H1 (cell line): Measurements from ENCODE around the gene MEIS2. TPM values are rescaled to one million over a fixed set of nuclear protein-coding genes. Genes with fewer than 3 reads are reported as not detected.
"Not testable (repeated sequence)": the region's sequence is repeated elsewhere in the genome, so short reads cannot be mapped to it uniquely, and the experiment has no call there.

ENCODE experiments used
- CTCF ChIA-PET: fragments of 300-600 bp; sonication (Branson Sonifier 250); formaldehyde crosslinking; loops from one replicate; lab custom pipeline; 2021; ENCODE audit not compliant: partially characterized antibody; lab: Charles Lee
- POLR2A ChIA-PET: fragments of 300-600 bp; sonication (Branson Sonifier 250); formaldehyde crosslinking; loops from one replicate; lab custom pipeline; 2021; ENCODE audit warnings: inconsistent platforms; ENCODE audit not compliant: partially characterized antibody; lab: Charles Lee
- DNase-seq, 2 experiments: peaks; one replicate each; pipeline versions ENCODE4 v3.0.0 to v3.0.0-alpha.2; 2010 to 2022; ENCODE audit warnings: low spot score in 2 of 2, low read depth in 1 of 2, mixed read lengths in 1 of 2
- FAIRE-seq: peaks from 2 replicates; lab custom pipeline; 2011; peaks lifted over from hg19 to GRCh38; lab: Jason Lieb, UNC
- H2AFZ ChIP-seq: 2 replicates; pipeline ENCODE4 v1.8.1; 2012; ENCODE audit warnings: low read length, inconsistent platforms
- H2AK5ac ChIP-seq: 2 replicates; pipeline ENCODE4 v1.6.1; 2013; ENCODE audit warnings: low read depth, low read length
- H2BK120ac ChIP-seq: replicated peaks from 2 replicates; pipeline ENCODE3; 2013; ENCODE audit warnings: low read depth, low read length, inconsistent platforms
- H2BK12ac ChIP-seq: 2 replicates; pipeline ENCODE4 v1.6.1; 2013; ENCODE audit warnings: low read depth, low read length
- H2BK15ac ChIP-seq: 2 replicates; pipeline ENCODE4 v1.6.1; 2013; ENCODE audit warnings: low read length
- H2BK20ac ChIP-seq: 2 replicates; pipeline ENCODE4 v1.6.1; 2013; ENCODE audit warnings: low read length
- H2BK5ac ChIP-seq: 2 replicates; pipeline ENCODE4 v1.6.1; 2013; ENCODE audit warnings: low read depth, low read length
- H3K14ac ChIP-seq: 2 replicates; pipeline ENCODE4 v1.6.1; 2013; ENCODE audit warnings: inconsistent platforms; ENCODE audit not compliant: insufficient read length
- H3K18ac ChIP-seq: 2 replicates; pipeline ENCODE4 v1.6.1; 2013; ENCODE audit warnings: low read length; ENCODE audit errors: extremely low read depth
- H3K23ac ChIP-seq: 2 replicates; pipeline ENCODE4 v1.6.1; 2013; ENCODE audit warnings: inconsistent platforms; ENCODE audit not compliant: insufficient read length
- H3K23me2 ChIP-seq: 2 replicates; pipeline ENCODE4 v1.6.1; 2013; ENCODE audit warnings: low read depth, low read length
- H3K27ac ChIP-seq: 2 replicates; pipeline ENCODE4 v1.6.1; 2011; ENCODE audit warnings: low read depth, low read length, inconsistent platforms
- H3K27me3 ChIP-seq, 4 experiments: replicated peaks in 1 of 4; 1 replicate in 1 of 4; 2 replicates in 3 of 4; pipeline versions ENCODE4 v1.6.1 to v1.8.1; 2011 to 2013; ENCODE audit warnings: low read length in 3 of 4, mild to moderate bottlenecking in 3 of 4, inconsistent platforms in 2 of 4, mixed read lengths in 2 of 4, moderate library complexity in 1 of 4; ENCODE audit not compliant: control insufficient read depth in 3 of 4, insufficient read depth in 3 of 4; ENCODE audit errors: extremely low read depth in 1 of 4
- H3K36me3 ChIP-seq, 4 experiments: 2 replicates each; pipeline versions ENCODE4 v1.6.1 to v1.8.1; 2011 to 2013; ENCODE audit warnings: mild to moderate bottlenecking in 4 of 4, low read length in 3 of 4, moderate library complexity in 2 of 4, control low read depth in 1 of 4, inconsistent platforms in 1 of 4; ENCODE audit not compliant: insufficient read depth in 4 of 4, control insufficient read depth in 2 of 4
- H3K4ac ChIP-seq: replicated peaks from 2 replicates; pipeline ENCODE3; 2013; ENCODE audit warnings: low read length, low read depth, mixed read lengths, inconsistent platforms; ENCODE audit not compliant: insufficient read length
- H3K4me1 ChIP-seq, 4 experiments: replicated peaks in 1 of 4; 1 replicate in 1 of 4; 2 replicates in 3 of 4; pipeline versions ENCODE4 v1.6.1 to v1.8.1; 2011 to 2013; ENCODE audit warnings: low read length in 3 of 4, inconsistent platforms in 2 of 4, mixed read lengths in 1 of 4; ENCODE audit not compliant: insufficient read depth in 4 of 4, control insufficient read depth in 3 of 4
- H3K4me2 ChIP-seq, 2 experiments: 2 replicates each; pipeline versions ENCODE4 v1.6.1 to v1.8.1; 2011 to 2013; ENCODE audit warnings: low read depth in 2 of 2, low read length in 2 of 2, control low read depth in 1 of 2, inconsistent platforms in 1 of 2, mild to moderate bottlenecking in 1 of 2; ENCODE audit not compliant: insufficient read depth in 1 of 2
- H3K4me3 ChIP-seq, 4 experiments: fragments of 200-600, 300-600 bp in 1 of 4; sonication (generic), shearing (Covaris generic), sonication (Bioruptor Twin) in 1 of 4; 2 replicates each; pipeline versions ENCODE4 v1.5.1 to v1.8.1; 2011 to 2016; ENCODE audit warnings: low read length in 4 of 4, low read depth in 3 of 4, control low read depth in 2 of 4, inconsistent platforms in 2 of 4, mild to moderate bottlenecking in 2 of 4, mixed read lengths in 1 of 4, moderate library complexity in 1 of 4; ENCODE audit not compliant: insufficient read depth in 2 of 4; ENCODE audit errors: extremely low read depth in 1 of 4
- H3K56ac ChIP-seq: replicated peaks from 2 replicates; pipeline ENCODE3; 2013; ENCODE audit warnings: low read depth, mild to moderate bottlenecking, mixed read lengths, low read length, inconsistent platforms; ENCODE audit not compliant: insufficient read length
- H3K79me1 ChIP-seq: 2 replicates; pipeline ENCODE4 v1.6.1; 2013; ENCODE audit warnings: low read depth, low read length, control low read depth
- H3K79me2 ChIP-seq, 2 experiments: 2 replicates each; pipeline versions ENCODE4 v1.6.1 to v1.8.1; 2012 to 2013; ENCODE audit warnings: low read length in 2 of 2, mild to moderate bottlenecking in 2 of 2, inconsistent platforms in 1 of 2; ENCODE audit not compliant: insufficient read depth in 2 of 2, control insufficient read depth in 1 of 2
- H3K9ac ChIP-seq, 4 experiments: replicated peaks in 1 of 4; 1 replicate in 1 of 4; 2 replicates in 3 of 4; pipeline versions ENCODE4 v1.6.1 to v1.8.1; 2011 to 2013; ENCODE audit warnings: low read depth in 3 of 4, low read length in 3 of 4, control low read depth in 2 of 4, mild to moderate bottlenecking in 2 of 4, moderate library complexity in 2 of 4, inconsistent platforms in 1 of 4; ENCODE audit errors: extremely low read depth in 1 of 4
- H3K9me3 ChIP-seq, 2 experiments: 2 replicates each; pipeline versions ENCODE4 v1.6.1 to v1.8.1; 2012 to 2013; ENCODE audit warnings: mild to moderate bottlenecking in 2 of 2, moderate library complexity in 2 of 2, control low read depth in 1 of 2, inconsistent platforms in 1 of 2, low read depth in 1 of 2, low read length in 1 of 2, mixed read lengths in 1 of 2; ENCODE audit not compliant: insufficient read depth in 2 of 2
- H4K20me1 ChIP-seq, 2 experiments: replicated peaks in 1 of 2; 2 replicates each; pipeline versions ENCODE3 to v1.8.1; 2011 to 2013; ENCODE audit warnings: inconsistent platforms in 2 of 2, low read length in 2 of 2, mild to moderate bottlenecking in 1 of 2; ENCODE audit not compliant: insufficient read depth in 2 of 2, control insufficient read depth in 1 of 2
- H4K5ac ChIP-seq: 2 replicates; pipeline ENCODE4 v1.6.1; 2013; ENCODE audit warnings: low read length, low read depth, mixed read lengths, inconsistent platforms; ENCODE audit not compliant: insufficient read length
- H4K8ac ChIP-seq: 2 replicates; pipeline ENCODE4 v1.8.0; 2013; ENCODE audit warnings: mild to moderate bottlenecking, moderate library complexity, low read length, inconsistent platforms; ENCODE audit not compliant: insufficient read depth; ENCODE audit errors: extremely low read depth
- H4K91ac ChIP-seq: replicated peaks from 2 replicates; pipeline ENCODE3; 2013; ENCODE audit warnings: low read length, mixed read lengths, inconsistent platforms; ENCODE audit not compliant: insufficient read length
- BCL11A ChIP-seq, 2 experiments: IDR thresholded peaks; one replicate each; pipeline ENCODE4 v1.6.1; 2011; ENCODE audit warnings: low read depth in 2 of 2, low read length in 2 of 2, mild to moderate bottlenecking in 2 of 2
- BRCA1 ChIP-seq: IDR thresholded peaks from 2 replicates; pipeline ENCODE4 v1.6.1; 2012; ENCODE audit warnings: low read depth, low read length, improper control_type of control experiment
- KDM5A ChIP-seq: fragments of 200-600 bp; IDR thresholded peaks from 2 replicates; pipeline ENCODE4 v1.7.1; 2012; ENCODE audit warnings: mild to moderate bottlenecking, low read length, inconsistent platforms, mixed read lengths
- WGBS, 2 experiments: shearing (Covaris generic) in 1 of 2; methylation state at CpG; one replicate each; pipeline versions ENCODE4 v1.1.6 to v1.1.7; 2013 to 2015; ENCODE audit warnings: low lambda C conversion rate in 2 of 2, mixed read lengths in 2 of 2, inconsistent platforms in 1 of 2, low coverage in 1 of 2, missing lambda C conversion rate in 1 of 2; ENCODE audit not compliant: insufficient replicate concordance in 2 of 2, insufficient coverage in 1 of 2, insufficient read length in 1 of 2; ENCODE audit errors: extremely low coverage in 1 of 2, missing lambda C conversion rate in 1 of 2; 5-methylcytosine and 5-hydroxymethylcytosine counted together
- polyA plus RNA-seq, 7 experiments: library from polyadenylated mRNA; depleted of rRNA in 3 of 7; stranded (reverse) in 5 of 7; unstranded in 2 of 7; fragments of >200 nt in 5 of 7; fragments of 200-250 nt in 2 of 7; gene quantifications; 1 replicate in 5 of 7; 2 replicates in 1 of 7; 4 replicates in 1 of 7; pipeline versions ENCODE4 v1.2.1 to v1.2.3, GENCODE V29; 2011 to 2013; ENCODE audit warnings: missing spikeins in 2 of 7, mixed read lengths in 2 of 7
- total RNA-seq: library from RNA; stranded (reverse); fragmentation: NEBNext Ultra II Directional; extraction: Animal tissue kit (Norgen Biotek cat#: 25700); gene quantifications from 2 replicates; pipeline ENCODE4 v1.2.1, GENCODE V29; 2021

MEIS2 gene
- total and polyA plus RNA-seq, 2 of the 8 experiments (the other 6 are each of a cell fraction or from before 2014, with no cell fraction given): 0.22 to 1.2 TPM

- no peak overlapping the region for H2AK5ac ChIP-seq
- no peak overlapping the region for H3K56ac ChIP-seq
- no peak overlapping the region for H4K91ac ChIP-seq
- H3K4me3 ChIP-seq: no peak overlapping the region
- H4K5ac ChIP-seq: no peak overlapping the region
- no peak overlapping the region for H2BK5ac ChIP-seq
- peaks cover 0 to 7% (median 1%) of the 10 kb centered on the region in 4 experiments; a peak in 2 of 7 replicates for H3K4me1 ChIP-seq
- no peak overlapping the region for H3K4me2 ChIP-seq
- no peaks in the 10 kb centered on the region for H3K27me3 ChIP-seq
- peaks cover 2% of the 10 kb centered on the region; the same call in 1 of the 2 replicates for H3K23me2 ChIP-seq
- no peak overlapping the region for H2BK12ac ChIP-seq
- no peak overlapping the region for H3K23ac ChIP-seq
- FAIRE-seq (no peak), DNase-seq (no peak)
- H2BK20ac ChIP-seq: no peak overlapping the region
- H3K9me3 ChIP-seq: 0 out of 4 replicates have a peak, but pooled peaks cover 0 to 3% of the 10 kb centered on the region in 2 experiments
- H2BK120ac ChIP-seq: no peak overlapping the region
- H3K79me2 ChIP-seq: no peaks in the 10 kb centered on the region
- no peak overlapping the region for H2AFZ ChIP-seq
- no peak overlapping the region for H3K18ac ChIP-seq
- no peak overlapping the region for H3K4ac ChIP-seq
- TF ChIP-seq BCL11A (IDR thresholded peaks at IDR 0.05; ENCODE audit: low read depth in 2 of 2, low read length in 2 of 2): no peak
- no peak for TF ChIP-seq KDM5A
- TF ChIP-seq BRCA1: no peak
- H3K36me3 ChIP-seq: no peaks in the 10 kb centered on the region
- no peaks in the 10 kb centered on the region for H3K79me1 ChIP-seq
- CTCF ChIA-PET: interaction anchor here (0.6 kb wide), 1 partner anchor 14 kb away, joined by 3 read pairs; no protein-coding TSS in a partner anchor
- POLR2A ChIA-PET: no interaction called here
- H2BK15ac ChIP-seq: no peak overlapping the region
- H3K9ac ChIP-seq: no peak overlapping the region
- no peaks in the 10 kb centered on the region for H4K20me1 ChIP-seq
- H4K8ac ChIP-seq: no peak overlapping the region
- H3K14ac ChIP-seq: no peak overlapping the region
- no peak overlapping the region for H3K27ac ChIP-seq
Observed at GRCh38 chr15:36982430-36982829, 117.9 kb downstream of the MEIS2 start.

- H3K4me3 ChIP-seq, CTCF ChIA-PET: not testable (repeated sequence)
- WGBS, 2 experiments: 94% methylated on average over 2 of the region's 2 CpGs; no CpG with 5 or more reads in 1 of the 2 experiments
Observed at GRCh38 chr15:36980281-36980680, 120.1 kb downstream of the MEIS2 start.

More at GRCh38 chr15:36980281-36980680, 120.1 kb downstream of the MEIS2 start:
- H3K27ac ChIP-seq, H3K9ac ChIP-seq, H2AK5ac ChIP-seq, H3K9me3 ChIP-seq, H4K8ac ChIP-seq, H3K79me2 ChIP-seq, H3K23me2 ChIP-seq, DNase-seq, FAIRE-seq, H3K27me3 ChIP-seq, H3K4me2 ChIP-seq, H3K36me3 ChIP-seq, H3K56ac ChIP-seq, H3K14ac ChIP-seq, H4K5ac ChIP-seq, H2BK5ac ChIP-seq, H4K20me1 ChIP-seq, H4K91ac ChIP-seq, H3K79me1 ChIP-seq, H3K18ac ChIP-seq, H2BK20ac ChIP-seq, H3K23ac ChIP-seq, POLR2A ChIA-PET, H2BK120ac ChIP-seq, H3K4me1 ChIP-seq, H2AFZ ChIP-seq, H3K4ac ChIP-seq, H2BK15ac ChIP-seq, H2BK12ac ChIP-seq: not testable (repeated sequence)
